Fibroblast of skin of left biceps (primary cell): ENCODE results near the gene INTS6.

ENCODE experiments used
- DNase-seq, 2 experiments: peaks; one replicate each; pipeline ENCODE4 v3.0.0-alpha.2; 2013; ENCODE audit warnings: low read depth in 2 of 2

INTS6 gene

DNA sequence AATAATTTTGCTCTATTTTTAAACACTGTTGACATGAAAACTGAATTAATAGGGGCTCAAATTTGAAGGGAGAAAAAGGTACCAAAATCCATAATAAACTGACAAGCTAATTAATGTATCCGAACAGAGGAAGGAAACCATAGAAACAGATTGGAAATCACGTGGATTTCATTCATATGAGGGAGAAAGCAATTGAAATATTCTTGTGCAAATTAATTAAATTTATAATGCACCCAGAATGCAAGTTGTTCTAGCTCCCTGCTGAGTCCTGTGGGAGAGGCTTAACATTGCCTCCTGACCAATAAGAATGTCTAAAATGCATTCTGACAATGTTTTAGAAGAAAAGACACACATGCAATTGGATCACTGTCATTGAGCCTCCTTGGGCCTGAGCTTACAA is 131.0 kb downstream of the INTS6 start:
- DNase-seq: no peak

DNA sequence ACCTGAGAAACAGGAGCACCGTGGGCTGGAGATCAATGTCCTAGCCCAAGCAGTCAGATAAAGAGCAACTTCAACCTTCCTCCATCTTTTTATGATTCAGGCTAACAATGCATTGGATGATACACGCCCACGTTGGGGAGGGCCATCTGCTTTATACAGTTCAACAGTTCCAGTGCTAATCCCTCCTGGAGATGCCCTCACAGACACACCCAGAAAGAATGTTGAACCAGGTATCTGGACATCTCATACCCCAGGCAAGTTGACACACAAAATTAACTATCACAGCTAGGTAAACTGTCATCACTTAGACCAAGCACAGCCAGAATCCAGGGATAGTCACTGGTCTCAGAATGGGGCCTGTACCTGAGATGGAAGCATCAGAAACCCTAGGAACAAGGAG is 134.0 kb downstream of the INTS6 start:
- DNase-seq: no peak

- DNase-seq: no peak
Observed at GRCh38 chr13:51318015-51318414, 134.8 kb downstream of the INTS6 start.

GRCh38 chr13:51317262-51317661 is 135.6 kb downstream of the INTS6 start:
- peak in 1 of 2 experiments; percentile 10 for DNase-seq

DNA sequence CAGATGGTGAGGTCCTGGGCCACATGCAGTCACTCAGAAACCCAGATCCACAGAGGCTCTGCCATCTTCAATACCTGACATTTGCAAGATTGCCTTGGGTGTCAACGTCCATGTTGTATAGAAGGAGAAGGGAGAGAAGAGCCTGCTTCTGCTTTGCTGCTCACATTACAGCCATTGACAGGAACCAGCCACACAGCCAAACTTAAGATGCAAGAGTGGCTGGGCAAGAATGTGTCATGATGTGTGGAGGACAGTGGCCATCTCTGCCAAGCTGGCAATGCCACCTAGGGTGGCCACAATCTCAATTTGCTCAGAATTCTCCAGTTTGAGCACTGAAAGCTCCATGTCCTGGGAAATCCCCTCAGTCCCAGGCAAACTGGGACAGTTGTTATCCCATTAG is 139.2 kb downstream of the INTS6 start:
- DNase-seq: no peak

GRCh38 chr13:51311957-51312520 is 140.8 kb downstream of the INTS6 start:
- DNase-seq: no peak
